SK-MEL-5 (cell line): ENCODE results near the gene CLCN1. TPM values are rescaled to one million over a fixed set of nuclear protein-coding genes. Genes with fewer than 3 reads are reported as not detected.

ENCODE experiments used
- DNase-seq: peaks from one replicate; pipeline ENCODE4 v3.0.0-alpha.2; 2016; ENCODE audit warnings: low read depth, low spot score
- in situ Hi-C: cut with HindIII; loops from 2 replicates; pipeline ENCODE4 v1.10.0; 2016; ENCODE audit warnings: low sequenced_read_pairs, high pct_unique_total_duplicates, low pct_unique_long_range_greater_than_20kb
- polyA plus RNA-seq, 2 experiments: library from polyadenylated mRNA; depleted of rRNA; stranded (reverse); fragments of >200 nt; gene quantifications; 2 replicates each; pipeline ENCODE4 v1.2.3, GENCODE V29; 2015
- total RNA-seq: library from RNA; depleted of rRNA; stranded (reverse); fragments of >200 nt; shearing (Covaris generic); gene quantifications from 2 replicates; pipeline ENCODE4 v1.2.3, GENCODE V29; 2014; rRNA removed

Gene CLCN1
- total RNA-seq = not detected in 2 replicates
- not detected in 2 replicates for polyA plus RNA-seq (2015; cell fraction: cytosol; rRNA removed)
- polyA plus RNA-seq (2015; cell fraction: nucleus; rRNA removed) = not detected in 2 replicates

GRCh38 chr7:143315776-143316175 lies at the start of gene CLCN1:
TSS of gene CLCN1 (plus strand) at chr7:143316111. CDS start at chr7:143316213, 102 bp downstream.
- DNase-seq = no peak
- in situ Hi-C loops = no loop called here

- in situ Hi-C loops = no loop called here
- no peak for DNase-seq
Observed at GRCh38 chr7:143269251-143269650, 46.7 kb upstream of the CLCN1 start.

GRCh38 chr7:143271240-143271639 lies 44.7 kb upstream of the CLCN1 start:
- DNase-seq = no peak
- in situ Hi-C loops = no loop called here

GRCh38 chr7:143272871-143273270 lies 43.0 kb upstream of the CLCN1 start:
- in situ Hi-C loops = no loop called here

GRCh38 chr7:143279186-143280098 lies 36.5 kb upstream of the CLCN1 start:
- peak; percentile 95 for DNase-seq
- in situ Hi-C loops = no loop called here

More at GRCh38 chr7:143272871-143273270, 43.0 kb upstream of the CLCN1 start:
- DNase-seq = no peak

GRCh38 chr7:143280160-143280559 lies 35.8 kb upstream of the CLCN1 start:
- DNase-seq = no peak
- in situ Hi-C loops = no loop called here

- no peak for DNase-seq
- in situ Hi-C loops = no loop called here
Observed at GRCh38 chr7:143280566-143280965, 35.3 kb upstream of the CLCN1 start.

- in situ Hi-C loops = no loop called here
- DNase-seq = no peak
Observed at GRCh38 chr7:143281529-143281928, 34.4 kb upstream of the CLCN1 start.

- DNase-seq = no peak
- in situ Hi-C loops = no loop called here
Observed at GRCh38 chr7:143282124-143282523, 33.8 kb upstream of the CLCN1 start.

- in situ Hi-C loops = no loop called here
- no peak for DNase-seq
Observed at GRCh38 chr7:143283381-143283780, 32.5 kb upstream of the CLCN1 start.

GRCh38 chr7:143284591-143285469 lies 31.1 kb upstream of the CLCN1 start, which contains the start of gene TMEM139:
TSS of gene TMEM139 (plus strand) at chr7:143284958. CDS start at chr7:143285958, 1,000 bp downstream.
- in situ Hi-C loops = no loop called here

GRCh38 chr7:143285470-143285778 lies 30.5 kb upstream of the CLCN1 start:
- DNase-seq = no peak
- in situ Hi-C loops = no loop called here

More at GRCh38 chr7:143284591-143285469, 31.1 kb upstream of the CLCN1 start, which contains the start of gene TMEM139:
- peak; percentile 39 for DNase-seq

GRCh38 chr7:143285806-143286521 lies 29.9 kb upstream of the CLCN1 start:
- peak; percentile 73 for DNase-seq
- in situ Hi-C loops = no loop called here

GRCh38 chr7:143286522-143286890 lies 29.4 kb upstream of the CLCN1 start:
- no peak for DNase-seq
- in situ Hi-C loops = no loop called here

- in situ Hi-C loops = no loop called here
Observed at GRCh38 chr7:143287339-143287934, 28.5 kb upstream of the CLCN1 start.

GRCh38 chr7:143287935-143288826 lies 27.7 kb upstream of the CLCN1 start, which contains the start of gene CASP2:
TSS of gene CASP2 (plus strand) at chr7:143288351. CDS start at chr7:143288456, 105 bp downstream.
- in situ Hi-C loops = no loop called here
- DNase-seq = peak; percentile 98

More at GRCh38 chr7:143287339-143287934, 28.5 kb upstream of the CLCN1 start:
- no peak for DNase-seq
